Omental fat pad (tissue), 4 donors: ENCODE results near the gene MYO9B. TPM values are rescaled to one million over a fixed set of nuclear protein-coding genes. Genes with fewer than 3 reads are reported as not detected.
A peak's percentile ranks its signal among the peaks of the same experiment; 100 is the strongest.
"Not testable (repeated sequence)": the region's sequence is repeated elsewhere in the genome, so short reads cannot be mapped to it uniquely, and the experiment has no call there.

Experiments
- ATAC-seq: fragments of 150-250 bp; one replicate; pipeline ENCODE4 v1.9.1; 2016; ENCODE audit warnings: mild to moderate bottlenecking, moderate library complexity; ENCODE audit not compliant: low FRiP score
- DNase-seq: peaks from one replicate; pipeline ENCODE4 v3.0.0-alpha.2; 2019; ENCODE audit warnings: low spot score
- CTCF ChIP-seq, 3 donors: fragments of 450-650 bp; IDR thresholded peaks; one replicate each; pipeline ENCODE4 v1.5.1; 2016 to 2017; ENCODE audit warnings: antibody characterized with exemption in 3 of 3, mild to moderate bottlenecking in 3 of 3, moderate library complexity in 2 of 3
- total RNA-seq, 4 donors: library from RNA; depleted of rRNA; stranded (reverse); fragments of >200 nt; gene quantifications; one replicate each; pipeline ENCODE4 v1.1.0, GENCODE V29; 2016

MYO9B gene
- total RNA-seq, 4 donors from 2014 or later: 52.7 to 149 (median 85.7) TPM

- no peak for DNase-seq
- no peak for ATAC-seq
- TF ChIP-seq CTCF (IDR thresholded peaks at IDR 0.05): no peak
Measured at GRCh38 chr19:17101686-17102628, 26.4 kb downstream of the MYO9B start.

GRCh38 chr19:17103177-17103576, 27.6 kb downstream of the MYO9B start:
- ATAC-seq (no peak), DNase-seq (no peak)
- no peak for TF ChIP-seq CTCF (IDR thresholded peaks at IDR 0.05)

- ATAC-seq (no peak), DNase-seq (no peak)
- TF ChIP-seq CTCF (IDR thresholded peaks at IDR 0.05): no peak
Measured at GRCh38 chr19:17104679-17105078, 29.1 kb downstream of the MYO9B start.

- no peak for ATAC-seq
Measured at GRCh38 chr19:17105556-17105955, 30.0 kb downstream of the MYO9B start.

GRCh38 chr19:17106964-17107363, 31.4 kb downstream of the MYO9B start:
- ATAC-seq, DNase-seq: not testable (repeated sequence)

More at GRCh38 chr19:17105556-17105955, 30.0 kb downstream of the MYO9B start:
- no peak for TF ChIP-seq CTCF (IDR thresholded peaks at IDR 0.05)
- no peak for DNase-seq

- peak; percentile 86 for DNase-seq
- TF ChIP-seq CTCF (IDR thresholded peaks at IDR 0.05): no peak
- ATAC-seq: peak; percentile 98
Measured at GRCh38 chr19:17107546-17108452, 32.2 kb downstream of the MYO9B start.

GRCh38 chr19:17108453-17108784, 32.8 kb downstream of the MYO9B start:
- TF ChIP-seq CTCF (IDR thresholded peaks at IDR 0.05): no peak
- no peak for ATAC-seq
- DNase-seq: no peak
